Measurements from ENCODE around the gene KCNJ6.

The KCNJ6 gene

DNA sequence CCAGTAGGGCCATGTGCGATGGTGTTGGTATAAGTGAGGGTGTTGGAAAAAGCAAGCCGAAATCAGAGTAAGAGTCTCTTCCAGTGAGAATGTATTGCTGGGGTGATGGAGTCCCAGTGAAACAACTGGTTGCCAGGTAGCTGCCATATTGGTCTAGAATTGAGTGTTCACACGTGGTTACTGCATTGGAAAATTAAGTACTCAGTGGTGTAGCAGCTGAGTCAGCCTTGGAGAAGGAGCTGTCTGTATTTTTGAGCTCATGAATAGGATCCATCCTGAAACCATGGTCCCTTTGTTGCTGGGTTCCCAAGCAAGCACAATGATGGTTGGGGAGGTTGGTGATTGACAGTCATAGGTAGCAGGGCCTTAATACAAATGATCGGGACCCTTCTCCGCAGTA, 314.3 kb downstream of the KCNJ6 start:
- DNase-seq (ENCODE audit: low read depth), result no peak
- no peak overlapping the region for H3K4me3 ChIP-seq (ENCODE audit: low read depth, low read length)
- TF ChIP-seq, protein P1, sequence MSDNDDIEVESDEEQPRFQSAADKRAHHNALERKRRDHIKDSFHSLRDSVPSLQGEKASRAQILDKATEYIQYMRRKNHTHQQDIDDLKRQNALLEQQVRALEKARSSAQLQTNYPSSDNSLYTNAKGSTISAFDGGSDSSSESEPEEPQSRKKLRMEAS (IDR thresholded peaks at IDR 0.05; ENCODE audit: low read depth, low read length), result no peak
- TF ChIP-seq, protein P2, sequence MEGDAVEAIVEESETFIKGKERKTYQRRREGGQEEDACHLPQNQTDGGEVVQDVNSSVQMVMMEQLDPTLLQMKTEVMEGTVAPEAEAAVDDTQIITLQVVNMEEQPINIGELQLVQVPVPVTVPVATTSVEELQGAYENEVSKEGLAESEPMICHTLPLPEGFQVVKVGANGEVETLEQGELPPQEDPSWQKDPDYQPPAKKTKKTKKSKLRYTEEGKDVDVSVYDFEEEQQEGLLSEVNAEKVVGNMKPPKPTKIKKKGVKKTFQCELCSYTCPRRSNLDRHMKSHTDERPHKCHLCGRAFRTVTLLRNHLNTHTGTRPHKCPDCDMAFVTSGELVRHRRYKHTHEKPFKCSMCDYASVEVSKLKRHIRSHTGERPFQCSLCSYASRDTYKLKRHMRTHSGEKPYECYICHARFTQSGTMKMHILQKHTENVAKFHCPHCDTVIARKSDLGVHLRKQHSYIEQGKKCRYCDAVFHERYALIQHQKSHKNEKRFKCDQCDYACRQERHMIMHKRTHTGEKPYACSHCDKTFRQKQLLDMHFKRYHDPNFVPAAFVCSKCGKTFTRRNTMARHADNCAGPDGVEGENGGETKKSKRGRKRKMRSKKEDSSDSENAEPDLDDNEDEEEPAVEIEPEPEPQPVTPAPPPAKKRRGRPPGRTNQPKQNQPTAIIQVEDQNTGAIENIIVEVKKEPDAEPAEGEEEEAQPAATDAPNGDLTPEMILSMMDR (IDR thresholded peaks at IDR 0.05; ENCODE audit: low read depth, low read length), result no peak
- TF ChIP-seq MYC (IDR thresholded peaks at IDR 0.05; ENCODE audit: low read depth, low read length) (no peak), POLR2A (IDR thresholded peaks at IDR 0.05; ENCODE audit: extremely low read depth, insufficient read length) (no peak)

DNA sequence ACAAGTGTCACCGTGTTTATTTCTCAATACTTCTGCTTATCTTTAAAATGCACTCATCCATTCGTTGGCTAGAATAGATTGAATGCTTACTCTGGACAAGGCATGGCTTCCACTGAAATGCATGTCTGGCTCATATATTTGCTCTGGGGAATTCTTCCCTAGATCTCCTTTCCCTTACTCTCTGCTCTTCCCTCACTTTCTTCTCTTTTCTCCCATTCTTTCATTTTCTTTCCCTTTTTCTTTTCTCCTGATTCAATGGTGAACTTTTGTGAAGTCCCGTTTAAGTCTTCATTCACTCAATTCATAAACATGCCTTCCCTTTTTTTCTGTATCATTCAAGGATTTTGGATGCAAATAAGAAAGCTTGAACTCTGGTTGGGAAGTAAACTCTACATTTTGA, 315.2 kb downstream of the KCNJ6 start:
- DNase-seq (ENCODE audit: low read depth), result no peak
- no peak overlapping the region for H3K4me3 ChIP-seq (ENCODE audit: low read depth, low read length)
- TF ChIP-seq, protein P2 (IDR thresholded peaks at IDR 0.05; ENCODE audit: low read depth, low read length), result no peak
- TF ChIP-seq POLR2A (IDR thresholded peaks at IDR 0.05; ENCODE audit: extremely low read depth, insufficient read length) (no peak), MYC (IDR thresholded peaks at IDR 0.05; ENCODE audit: low read depth, low read length) (no peak)

DNA sequence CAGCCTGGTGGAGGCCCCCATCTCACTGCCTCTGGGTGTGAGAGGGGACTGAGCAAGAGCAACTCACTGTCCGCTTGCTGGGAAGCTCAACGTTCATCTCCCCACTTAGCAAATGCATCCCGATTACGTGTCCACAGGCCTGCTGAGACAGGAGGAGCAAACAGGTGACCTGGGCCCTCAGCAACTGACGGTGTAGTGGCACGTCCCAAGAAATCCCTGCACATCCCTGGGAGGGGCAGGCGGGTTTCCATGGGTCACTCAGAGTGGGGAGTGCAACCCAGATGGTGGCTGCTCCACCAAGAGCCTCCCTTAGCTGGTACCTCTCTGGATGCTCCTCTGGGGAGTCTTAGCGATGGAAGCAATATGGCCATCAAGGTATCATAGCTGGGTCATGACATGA, 320.3 kb downstream of the KCNJ6 start:
- DNase-seq (ENCODE audit: low read depth), result no peak
- TF ChIP-seq, protein P1 (IDR thresholded peaks at IDR 0.05; ENCODE audit: low read depth, low read length), result no peak
- TF ChIP-seq, protein P2 (IDR thresholded peaks at IDR 0.05; ENCODE audit: low read depth, low read length), result no peak
- H3K4me3 ChIP-seq (ENCODE audit: low read depth, low read length), result no peak overlapping the region

DNA sequence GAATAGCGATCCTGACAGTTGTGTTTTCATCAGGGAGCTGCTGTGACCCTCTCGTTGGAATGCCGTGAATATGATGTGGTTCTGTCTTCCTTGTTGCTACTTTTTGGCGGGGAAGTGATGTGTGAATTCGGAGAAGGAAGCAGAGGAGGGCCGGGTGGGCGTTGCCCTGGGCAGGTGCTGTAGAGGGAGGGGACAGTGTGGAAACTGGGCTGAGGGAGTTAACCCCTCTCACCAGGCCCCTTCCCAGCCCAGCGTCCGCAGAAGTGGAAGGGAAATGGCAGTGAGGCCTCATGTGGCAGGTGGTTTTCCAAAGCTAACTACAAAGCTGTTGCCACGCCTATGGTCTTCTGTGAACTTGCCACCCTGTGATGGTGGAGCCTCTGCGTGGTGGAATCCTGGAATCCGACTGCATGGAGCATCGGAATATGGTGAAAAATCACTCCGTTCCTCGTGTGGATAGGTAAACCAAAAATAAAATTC, 321.7 kb downstream of the KCNJ6 start:
- H3K4me3 ChIP-seq (ENCODE audit: low read depth, low read length), result no peak overlapping the region
- TF ChIP-seq, protein P2 (IDR thresholded peaks at IDR 0.05; ENCODE audit: low read depth, low read length), result no peak
- TF ChIP-seq POLR2A (IDR thresholded peaks at IDR 0.05; ENCODE audit: extremely low read depth, insufficient read length) (no peak), MYC (IDR thresholded peaks at IDR 0.05; ENCODE audit: low read depth, low read length) (no peak)
- TF ChIP-seq, protein P1 (IDR thresholded peaks at IDR 0.05; ENCODE audit: low read depth, low read length), result no peak
- no peak for DNase-seq (ENCODE audit: low read depth)

DNA sequence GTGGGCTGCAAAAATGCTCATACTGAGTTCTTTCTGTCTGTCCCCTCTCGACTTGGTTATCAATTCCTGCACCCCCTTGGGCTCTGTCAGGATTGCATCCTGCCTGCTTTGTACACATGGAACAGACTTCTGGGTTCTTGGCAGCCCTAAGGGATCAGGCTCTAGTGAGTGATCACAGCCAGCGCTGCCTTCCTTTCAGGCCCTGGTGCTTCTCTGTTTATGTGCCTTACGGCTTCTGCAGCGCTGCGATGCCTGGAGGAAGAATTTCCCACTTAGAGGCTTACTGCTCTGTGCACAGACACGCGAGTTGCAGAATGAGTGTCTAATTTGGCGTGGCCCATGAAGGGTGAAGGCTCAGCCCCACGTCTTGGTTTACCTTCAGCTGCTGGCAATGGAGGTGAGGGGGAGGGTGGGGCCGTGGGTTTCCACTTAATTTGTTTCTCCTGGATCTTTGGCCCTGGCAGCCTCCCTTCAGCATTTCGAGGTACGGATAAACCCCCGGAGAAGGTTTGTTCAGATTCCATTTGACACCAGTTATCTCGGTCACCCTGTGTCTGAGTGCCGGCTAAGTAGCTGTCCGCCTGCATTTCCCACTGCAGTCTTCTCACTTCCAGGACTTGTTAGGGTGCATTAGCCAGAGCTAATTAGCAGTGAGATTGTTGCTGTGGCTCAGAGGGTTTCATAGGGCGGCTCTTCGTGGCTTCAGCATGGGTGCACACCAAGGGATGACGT, 322.4 kb downstream of the KCNJ6 start:
- H3K4me3 ChIP-seq (ENCODE audit: low read depth, low read length), result no peak overlapping the region
- TF ChIP-seq, protein P1 (IDR thresholded peaks at IDR 0.05; ENCODE audit: low read depth, low read length), result no peak
- TF ChIP-seq, protein P2 (IDR thresholded peaks at IDR 0.05; ENCODE audit: low read depth, low read length), result no peak
- TF ChIP-seq MYC (IDR thresholded peaks at IDR 0.05; ENCODE audit: low read depth, low read length), result no peak
- TF ChIP-seq POLR2A (IDR thresholded peaks at IDR 0.05; ENCODE audit: extremely low read depth, insufficient read length), result no peak
- DNase-seq (ENCODE audit: low read depth), result no peak
